ENCODE data around the gene MGP.

MGP gene

DNA sequence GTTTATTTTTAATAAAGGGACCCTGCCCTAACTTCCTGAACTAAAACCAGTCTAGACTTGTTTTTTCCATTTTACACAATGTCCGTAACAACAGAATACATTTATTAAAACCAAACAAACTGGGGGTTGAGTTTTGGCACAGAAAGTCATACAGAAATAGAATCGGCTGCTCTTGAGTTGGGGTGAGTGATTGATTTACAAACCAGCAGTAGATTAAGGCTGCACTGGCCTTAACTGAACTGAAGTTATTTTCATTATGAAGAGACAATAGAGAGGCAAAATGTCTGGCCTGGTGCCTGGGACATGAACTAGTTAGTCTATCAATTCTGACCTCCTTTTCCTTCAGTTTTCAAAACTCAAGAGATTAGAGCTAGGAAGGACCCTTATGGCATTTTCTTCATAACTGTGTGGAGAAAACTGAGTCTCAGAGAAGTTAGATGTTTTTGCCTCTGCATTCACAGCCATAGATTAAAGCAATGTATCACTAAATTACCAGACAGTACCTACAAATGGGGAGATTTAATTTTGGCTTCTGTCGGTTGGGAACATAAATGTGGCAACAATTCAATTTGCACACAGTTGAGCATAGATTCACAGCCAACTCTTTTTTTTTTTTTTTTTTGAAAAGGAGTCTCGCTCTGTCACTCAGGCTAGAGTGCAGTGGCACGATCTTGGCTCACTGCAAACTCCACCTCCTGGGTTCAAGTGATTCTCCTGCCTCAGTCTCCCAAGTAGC is 19.8 kb upstream of the MGP start:
- no peak for DNase-seq
- intact Hi-C loops (cut with DNase I): no loop called here

DNA sequence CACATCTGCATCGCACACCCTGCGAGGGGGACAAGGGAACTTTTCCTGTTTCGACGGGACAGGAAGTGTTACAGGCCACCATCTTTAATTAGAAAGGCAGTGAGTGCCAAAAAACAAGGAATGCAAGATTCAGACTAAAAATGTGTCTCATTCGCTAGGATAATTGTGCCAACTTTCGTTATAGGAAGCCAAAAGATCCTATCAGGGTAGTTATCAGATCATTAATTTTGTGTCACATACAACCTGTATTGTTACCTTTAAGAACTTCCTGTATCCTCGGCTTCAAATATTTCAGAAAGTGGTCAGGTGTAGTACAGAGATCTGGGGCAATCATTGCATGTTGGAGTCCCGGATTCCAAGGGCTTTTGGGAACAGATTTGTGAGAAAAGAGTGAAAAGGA is 19.2 kb upstream of the MGP start:
- no peak for DNase-seq
- intact Hi-C loops (cut with DNase I): no loop called here

DNA sequence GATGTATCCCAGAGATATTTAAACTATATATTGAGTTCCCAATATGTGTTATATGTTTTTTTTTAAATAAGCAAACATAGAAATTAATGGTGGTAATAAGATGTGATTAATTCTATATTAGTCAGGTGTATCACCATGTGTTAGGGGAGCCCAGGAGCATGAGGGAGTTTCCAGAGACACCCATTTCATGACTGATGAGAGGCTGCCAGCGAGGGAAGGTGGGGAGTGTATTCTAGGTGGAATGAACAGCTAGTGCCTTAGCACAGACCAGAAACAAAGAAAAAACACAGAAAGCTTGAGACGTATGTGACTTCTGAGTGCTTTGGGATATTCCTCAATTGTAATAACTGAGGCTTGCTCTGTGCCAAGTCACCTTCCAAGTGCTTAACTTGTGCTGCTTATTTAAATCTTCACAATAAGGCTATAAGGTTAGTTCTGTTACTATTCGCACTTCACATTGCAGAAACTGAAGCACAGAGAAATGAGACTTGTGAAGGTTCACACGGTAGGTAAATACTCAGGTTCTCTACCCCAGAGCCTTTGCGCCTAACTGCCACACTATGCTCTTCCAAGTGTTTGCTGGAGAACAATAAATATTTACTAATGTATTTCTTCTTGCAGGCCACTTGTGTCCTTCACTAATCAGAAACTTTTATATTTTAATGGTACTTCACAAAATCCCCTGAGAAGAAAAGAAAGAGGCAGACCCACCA is 17.9 kb upstream of the MGP start:
- DNase-seq: no peak
- intact Hi-C loops (cut with DNase I): no loop called here

DNA sequence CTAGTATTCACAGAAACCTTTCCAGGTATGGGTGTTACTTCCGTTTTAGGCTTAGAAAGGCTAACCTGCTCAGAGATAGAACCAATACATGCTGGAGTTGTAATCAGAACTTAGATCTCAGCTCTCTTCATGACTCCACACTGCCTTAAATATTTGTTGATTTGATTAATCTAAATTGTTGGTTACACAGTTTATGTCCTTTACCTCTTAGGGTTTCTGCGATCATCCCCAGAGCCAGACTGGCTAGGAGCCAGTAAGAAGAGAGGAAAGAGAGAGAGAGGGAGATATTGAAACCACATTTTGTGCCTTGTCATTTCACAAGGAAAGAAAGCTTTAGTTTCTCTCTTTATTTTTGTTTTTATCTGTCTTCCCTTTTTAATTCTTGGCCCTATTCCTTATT is 16.8 kb upstream of the MGP start:
- intact Hi-C loops (cut with DNase I): no loop called here
- no peak for DNase-seq

DNA sequence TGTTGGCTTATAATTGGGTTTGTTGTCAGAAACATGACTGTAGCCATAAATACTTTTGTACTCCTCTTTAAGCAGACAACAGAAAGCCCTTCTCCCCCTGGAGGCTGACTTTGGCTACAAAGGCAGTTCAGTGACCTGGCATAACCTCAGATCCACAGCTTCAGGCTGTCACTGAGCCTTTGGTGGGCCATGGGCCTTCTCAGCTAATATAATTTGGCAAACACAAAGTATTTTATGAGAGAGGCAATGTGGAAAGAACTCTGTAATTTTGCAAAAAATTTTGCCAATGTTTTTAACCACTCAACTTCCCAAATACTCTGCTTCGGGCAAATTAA is 15.5 kb upstream of the MGP start:
- intact Hi-C loops (cut with DNase I): no loop called here
- no peak for DNase-seq

DNA sequence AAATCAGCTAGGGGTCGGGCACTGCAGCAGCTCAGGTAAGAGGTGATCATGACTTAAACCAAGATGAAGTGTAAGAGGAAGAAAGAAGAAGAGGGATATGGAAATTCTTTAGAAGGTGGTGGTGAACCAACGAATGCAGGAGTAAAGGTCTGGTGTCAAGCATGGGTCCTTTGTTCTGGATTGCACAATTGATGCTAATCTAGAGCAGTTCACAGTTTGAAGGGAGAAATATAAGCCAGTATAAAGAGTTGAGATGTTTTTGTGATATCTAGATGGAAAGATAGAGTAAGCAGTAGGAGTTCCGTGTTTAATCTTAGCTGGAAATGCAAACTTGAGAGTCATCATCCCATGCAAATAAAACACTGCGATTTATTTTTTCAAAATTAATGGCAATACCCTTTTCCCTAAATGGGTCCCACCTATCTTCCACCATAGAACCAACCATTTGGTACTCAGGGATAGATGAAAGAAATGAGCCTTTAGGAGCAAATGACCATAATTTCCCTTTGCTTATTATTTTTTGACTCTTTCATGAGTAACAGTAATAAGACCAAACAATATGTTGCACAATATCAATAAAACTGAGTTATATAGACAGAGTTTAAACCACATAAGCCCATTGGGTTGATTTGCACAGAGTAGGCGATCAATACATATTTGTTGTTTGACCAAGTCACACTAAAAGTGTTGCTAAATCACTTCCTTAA is 15.0 kb upstream of the MGP start:
- DNase-seq: no peak
- intact Hi-C loops (cut with DNase I): no loop called here

DNA sequence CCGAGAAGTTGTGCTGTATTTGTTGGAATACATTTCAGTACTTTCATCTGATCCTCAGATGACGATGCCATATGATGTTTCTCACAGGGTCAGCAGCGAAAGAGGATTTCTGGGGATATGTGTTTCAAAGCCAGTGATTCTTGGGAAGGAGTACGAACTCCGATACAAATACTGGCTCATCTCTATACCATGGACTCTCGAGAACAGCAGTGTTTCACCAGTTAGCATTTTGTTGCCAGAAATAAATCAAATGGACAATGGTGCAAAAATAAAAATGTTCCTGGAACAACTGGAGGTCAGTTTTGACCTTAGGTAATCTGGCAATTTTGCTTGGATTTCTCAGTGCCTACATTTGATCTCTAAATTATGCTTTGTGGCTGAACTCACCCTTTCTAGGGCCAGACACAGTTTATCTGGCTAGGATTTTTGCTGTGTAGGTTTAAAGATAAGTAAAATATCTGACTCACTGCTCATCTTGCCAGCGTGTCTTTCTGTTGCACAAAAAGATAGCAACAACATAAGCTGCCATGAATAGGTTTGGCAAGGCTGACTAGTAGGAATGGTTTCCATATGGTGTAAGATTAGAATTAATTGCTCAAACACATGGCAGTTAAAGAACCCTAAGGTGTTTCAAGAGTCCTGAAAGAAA is 11.0 kb upstream of the MGP start:
- intact Hi-C loops (cut with DNase I): no loop called here
- DNase-seq: no peak

DNA sequence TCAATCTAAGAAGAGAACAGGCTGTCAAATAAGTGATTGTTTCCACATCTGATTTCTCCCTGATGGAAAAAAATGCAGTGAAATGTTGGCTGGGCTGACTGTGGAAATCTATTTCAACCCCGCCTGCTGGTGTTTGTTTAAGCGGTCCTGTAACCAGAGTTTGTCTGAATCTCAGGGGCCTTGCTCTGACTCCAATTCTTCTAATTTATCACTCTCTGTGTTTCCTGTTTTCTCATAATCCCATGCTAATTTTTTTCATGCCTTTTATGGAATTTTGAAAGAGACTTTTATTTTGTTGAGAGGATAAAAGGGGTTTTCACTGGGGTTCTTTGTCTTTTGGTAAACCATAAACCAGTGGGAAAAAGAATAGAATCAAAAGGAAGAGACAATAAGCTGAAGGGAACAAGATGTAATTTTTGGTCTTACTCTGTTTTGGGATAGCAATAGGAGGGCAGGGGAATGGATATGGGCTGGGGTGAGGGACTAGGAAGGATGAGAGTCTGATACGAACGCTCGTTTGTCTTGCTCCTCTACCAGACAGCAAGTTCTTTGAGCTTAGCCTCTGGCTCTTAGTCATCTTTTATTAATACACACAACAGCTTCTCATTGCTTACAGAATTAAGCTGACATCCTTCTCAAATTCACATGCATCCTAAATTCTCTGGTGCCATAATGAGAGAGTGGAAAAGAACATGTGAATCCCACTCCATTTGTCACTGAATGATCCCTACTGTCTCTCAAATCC is 8.0 kb upstream of the MGP start:
- intact Hi-C loops (cut with DNase I): no loop called here
- no peak for DNase-seq

DNA sequence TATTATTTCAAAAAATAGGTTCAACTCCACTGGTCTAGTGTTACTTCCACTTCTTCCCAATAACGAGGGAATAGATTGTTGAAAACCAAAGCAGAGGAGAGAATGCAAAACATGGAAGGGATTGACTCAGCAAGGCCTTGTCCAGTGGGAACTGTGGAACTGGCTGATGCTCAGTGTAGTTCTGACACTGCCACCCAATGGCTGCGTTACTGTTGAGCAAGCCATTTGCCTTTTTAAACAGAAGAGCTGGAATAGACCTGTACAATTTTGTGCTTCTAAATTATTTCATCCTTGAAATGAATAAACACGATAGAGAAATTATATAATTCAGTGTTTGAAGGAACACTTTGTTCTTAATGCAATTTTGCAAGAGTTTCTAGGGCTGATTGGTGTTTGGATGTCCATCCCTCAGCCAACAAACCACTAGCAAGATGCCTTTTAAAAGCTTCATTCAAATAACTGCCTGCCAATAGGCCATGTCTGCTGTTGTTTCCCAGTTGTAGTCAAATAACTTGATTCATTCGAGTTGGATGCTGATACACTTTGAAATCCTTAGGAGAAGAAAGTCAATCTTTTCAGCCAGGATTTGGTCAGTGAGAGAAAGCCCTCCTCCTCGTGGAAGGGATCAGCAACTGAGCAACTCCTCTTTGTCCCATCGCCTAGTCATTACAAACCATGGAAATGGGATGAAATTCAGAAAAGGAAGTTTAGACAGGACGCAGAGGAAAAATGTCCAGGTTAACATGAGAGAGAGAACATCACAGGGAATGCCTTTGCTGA is 7.3 kb upstream of the MGP start:
- DNase-seq: peak in 23 of 42 donors; percentile 5 to 64 (median 37)
- intact Hi-C loops (cut with DNase I): no loop called here

DNA sequence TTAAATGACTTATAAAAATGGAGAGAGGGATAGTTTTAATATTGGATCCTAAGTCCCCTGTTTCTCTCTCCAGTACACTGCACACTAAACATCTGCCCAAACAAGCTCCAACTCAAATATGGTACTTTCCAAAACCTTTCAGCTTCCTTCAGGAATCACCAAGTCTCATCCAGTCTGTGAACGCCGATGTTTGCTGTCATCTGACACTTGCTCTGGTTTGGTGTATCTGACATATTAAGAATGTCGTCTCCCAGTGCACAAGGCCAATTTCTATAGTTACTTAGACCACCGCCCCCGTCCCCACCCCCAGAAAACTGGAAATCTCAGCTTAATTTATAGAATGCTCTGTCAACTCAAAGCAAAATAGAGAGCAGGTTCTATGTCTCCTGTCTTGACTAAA is 5.0 kb upstream of the MGP start:
- intact Hi-C loops (cut with DNase I): no loop called here
- no peak for DNase-seq

DNA sequence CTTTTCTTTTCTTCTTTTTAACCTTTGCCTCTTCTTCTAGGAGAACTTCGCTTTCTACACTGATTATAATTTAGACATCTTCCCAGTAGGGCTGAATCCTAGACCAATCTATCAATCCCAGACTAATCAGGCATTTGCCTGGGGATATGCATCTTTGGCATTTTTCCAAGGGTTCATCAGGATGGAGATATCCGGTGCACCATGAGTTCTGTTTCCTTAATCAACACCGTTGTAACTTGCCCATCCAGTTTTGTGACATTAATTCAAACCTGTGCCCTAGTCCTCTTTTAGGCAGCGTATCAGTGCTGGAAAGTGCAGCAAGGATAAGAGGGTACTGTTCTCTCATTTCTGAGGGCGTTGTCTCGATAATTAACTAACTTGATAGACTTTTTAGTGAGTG is 617 bp upstream of the MGP start:
- DNase-seq: no peak
- intact Hi-C loops (cut with DNase I): no loop called here

DNA sequence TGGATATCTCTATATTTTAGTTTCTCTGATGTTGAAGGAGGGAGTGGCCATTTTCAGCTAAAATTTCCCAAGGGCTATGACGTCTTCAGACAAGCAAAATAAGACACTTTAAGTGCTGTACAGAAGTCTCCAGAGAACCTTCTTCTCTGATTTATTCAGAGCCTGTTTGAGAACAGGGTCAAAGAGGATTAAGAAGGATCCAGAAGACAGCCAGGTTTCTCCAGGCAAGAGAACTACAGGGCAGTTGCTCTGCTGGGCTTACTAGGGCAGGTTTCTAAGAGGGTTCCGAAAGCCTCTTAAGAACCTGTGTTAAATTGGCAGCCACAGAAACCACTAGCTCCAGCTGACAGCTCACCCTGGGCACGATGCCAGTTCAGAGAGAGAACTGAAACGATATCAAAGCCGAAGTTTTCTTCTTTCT is 1.2 kb downstream of the MGP start:
- intact Hi-C loops (cut with DNase I): no loop called here
- DNase-seq: peak; percentile 59 to 93 (median 78)

DNA sequence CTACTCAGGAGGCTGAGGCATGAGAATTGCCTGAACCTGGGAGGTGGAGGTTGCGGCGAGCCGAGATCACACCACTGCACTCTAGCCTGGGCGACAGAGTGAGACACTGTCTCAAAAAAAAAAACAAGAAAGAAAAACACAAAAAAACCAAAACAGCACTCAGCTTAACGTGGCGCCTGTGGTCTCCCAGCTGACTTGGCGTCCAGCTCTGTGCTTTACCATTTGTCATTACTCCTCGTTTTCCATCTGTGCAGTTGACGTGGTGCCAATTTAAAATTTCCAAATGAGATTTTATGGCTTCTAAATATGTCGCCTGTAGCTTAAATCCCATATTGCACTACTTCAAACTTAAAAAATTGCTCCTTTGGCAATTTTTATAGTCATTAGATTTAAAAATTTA is 2.0 kb downstream of the MGP start:
- no peak for DNase-seq
- intact Hi-C loops (cut with DNase I): no loop called here

DNA sequence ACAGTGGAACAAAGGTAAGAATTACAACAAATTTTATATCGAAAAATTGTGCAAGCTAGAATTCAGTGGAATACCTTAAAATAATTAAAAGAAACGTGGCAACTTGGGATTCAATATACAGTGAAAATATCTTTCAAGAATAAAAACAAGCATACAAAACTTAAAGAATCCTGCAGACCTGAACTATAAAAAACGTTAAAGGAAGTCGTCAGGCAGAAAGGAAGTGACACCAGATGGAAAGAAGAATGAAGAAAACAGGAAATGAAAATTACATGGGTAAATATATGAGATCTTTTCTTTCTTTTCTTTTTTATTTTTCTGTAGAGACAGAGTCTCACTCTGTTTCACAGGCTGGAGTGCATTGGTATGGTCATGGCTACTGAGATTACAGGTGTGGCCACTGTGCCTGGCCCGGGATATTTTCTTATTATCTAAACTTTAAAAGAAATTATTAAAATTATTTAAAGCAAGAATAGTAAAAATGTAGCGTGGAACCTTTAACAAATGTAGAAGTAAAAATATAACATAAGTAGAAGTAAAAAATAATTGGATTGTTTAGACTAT is 4.7 kb downstream of the MGP start:
- DNase-seq: no peak

DNA sequence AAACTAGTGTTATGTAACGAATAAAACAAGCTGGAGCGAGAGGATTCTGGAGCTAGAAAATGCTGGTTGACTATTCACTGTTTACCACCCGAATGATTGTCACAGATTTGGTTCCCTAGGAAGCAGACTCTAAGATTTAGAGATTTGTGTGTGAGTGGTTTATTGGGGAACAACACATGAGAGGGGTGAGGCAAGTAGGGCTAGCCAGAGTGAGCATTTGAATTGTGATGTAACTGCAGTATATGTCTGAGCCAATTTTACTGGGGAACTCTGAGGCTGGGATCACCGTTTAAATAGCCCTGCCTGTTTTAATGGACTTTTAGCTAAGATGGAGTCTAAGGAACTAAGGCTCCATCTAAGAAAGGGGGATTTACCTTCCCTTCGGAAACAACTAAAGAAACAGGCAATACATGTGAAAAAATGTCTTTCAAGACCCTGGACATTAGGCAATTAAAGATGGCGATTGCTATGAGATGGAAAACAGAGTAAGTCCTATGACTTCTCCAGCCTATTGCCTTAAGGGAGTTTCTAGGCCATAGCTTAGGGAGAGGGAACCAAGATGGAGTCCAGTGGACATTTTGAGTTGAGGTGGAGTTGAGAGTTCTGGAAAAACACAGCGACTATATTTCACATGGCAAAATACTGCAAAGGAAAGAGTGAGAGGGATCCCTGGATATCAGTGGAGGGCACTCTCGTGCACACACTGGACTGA is 6.3 kb downstream of the MGP start:
- no peak for DNase-seq
- intact Hi-C loops (cut with DNase I): no loop called here

More for the DNA sequence above, 4.7 kb downstream of the MGP start:
- intact Hi-C loops (cut with DNase I): no loop called here

DNA sequence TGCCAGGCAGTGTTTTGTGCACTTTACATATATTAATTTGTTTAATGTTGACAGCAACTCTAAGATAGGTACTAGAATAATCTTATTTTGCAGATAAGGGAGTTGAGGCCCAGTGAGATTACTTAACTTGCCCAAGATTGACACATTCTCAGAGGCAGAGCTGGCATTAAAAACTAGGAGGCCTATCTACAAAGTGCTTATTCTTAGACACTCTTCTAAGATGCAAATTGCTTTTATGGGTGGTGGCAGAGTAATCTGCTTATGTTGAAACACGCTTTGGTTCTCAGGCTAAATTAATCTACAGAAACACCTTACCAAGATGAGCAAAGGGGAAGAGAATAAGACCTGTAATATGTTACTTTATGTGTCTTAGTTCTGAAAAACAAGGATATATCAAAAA is 7.2 kb downstream of the MGP start:
- peak in 1 of 42 donors; percentile 10 for DNase-seq
- intact Hi-C loops (cut with DNase I): no loop called here

DNA sequence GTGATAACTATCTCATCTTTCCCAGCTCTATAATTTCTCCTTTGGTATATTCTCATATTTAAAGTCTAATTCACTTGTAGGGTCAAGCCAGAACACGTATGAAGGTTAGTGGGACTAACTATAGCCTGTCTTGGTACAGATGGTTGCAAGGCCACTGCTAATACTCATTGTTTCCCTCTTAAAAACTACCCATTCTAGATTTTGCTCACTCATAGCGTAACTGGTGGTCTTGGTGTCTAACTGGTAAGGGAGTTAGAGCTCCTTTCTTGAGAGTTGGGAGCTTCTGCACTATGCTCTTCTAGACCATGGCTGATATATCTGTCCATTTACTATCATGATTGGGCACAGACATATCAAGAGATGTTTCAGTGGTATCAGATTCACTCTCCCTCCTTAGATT is 8.8 kb downstream of the MGP start:
- intact Hi-C loops (cut with DNase I): no loop called here
- no peak for DNase-seq

DNA sequence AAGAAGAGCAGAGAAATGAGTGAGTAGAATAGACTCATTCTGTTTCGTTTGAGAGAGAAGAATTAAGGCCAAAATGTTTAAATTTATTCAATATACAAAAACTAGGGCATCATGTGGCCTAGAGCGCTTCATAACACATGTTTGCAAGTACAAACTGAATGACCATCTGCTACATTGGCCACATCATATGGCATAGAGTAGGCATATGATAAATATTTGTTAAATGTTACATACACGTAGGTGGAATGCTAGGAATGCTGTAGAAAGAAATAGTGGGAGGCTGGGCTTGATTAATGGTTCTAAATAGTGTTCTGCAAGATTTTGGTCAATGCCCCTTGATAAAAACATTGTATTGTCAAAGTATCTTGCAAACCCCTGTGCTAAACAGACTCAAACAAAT is 10.8 kb downstream of the MGP start:
- intact Hi-C loops (cut with DNase I): no loop called here
- no peak for DNase-seq

All from head of caudate nucleus (tissue), 42 donors.